ENCODE results near the gene SLC35B1.

DNA sequence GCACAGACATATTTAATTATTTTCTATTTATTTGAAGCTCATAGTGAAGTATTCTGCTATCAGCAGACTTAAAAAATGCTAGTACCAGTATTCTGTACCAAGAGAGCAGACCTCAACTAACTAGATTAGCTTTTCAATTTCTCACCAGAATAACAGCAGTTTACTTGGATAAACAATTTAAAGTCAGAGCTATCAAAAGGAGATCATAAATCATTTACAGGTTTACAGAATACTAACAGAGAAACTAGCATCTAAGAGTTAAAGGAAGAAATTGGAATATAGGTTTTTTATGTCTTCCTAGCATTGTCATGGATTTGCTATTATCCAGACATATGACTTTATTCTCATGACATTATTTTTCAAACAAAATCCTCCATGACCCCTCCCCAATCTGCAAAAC, 33.3 kb downstream of the SLC35B1 start:
- TF ChIP-seq, protein P1, sequence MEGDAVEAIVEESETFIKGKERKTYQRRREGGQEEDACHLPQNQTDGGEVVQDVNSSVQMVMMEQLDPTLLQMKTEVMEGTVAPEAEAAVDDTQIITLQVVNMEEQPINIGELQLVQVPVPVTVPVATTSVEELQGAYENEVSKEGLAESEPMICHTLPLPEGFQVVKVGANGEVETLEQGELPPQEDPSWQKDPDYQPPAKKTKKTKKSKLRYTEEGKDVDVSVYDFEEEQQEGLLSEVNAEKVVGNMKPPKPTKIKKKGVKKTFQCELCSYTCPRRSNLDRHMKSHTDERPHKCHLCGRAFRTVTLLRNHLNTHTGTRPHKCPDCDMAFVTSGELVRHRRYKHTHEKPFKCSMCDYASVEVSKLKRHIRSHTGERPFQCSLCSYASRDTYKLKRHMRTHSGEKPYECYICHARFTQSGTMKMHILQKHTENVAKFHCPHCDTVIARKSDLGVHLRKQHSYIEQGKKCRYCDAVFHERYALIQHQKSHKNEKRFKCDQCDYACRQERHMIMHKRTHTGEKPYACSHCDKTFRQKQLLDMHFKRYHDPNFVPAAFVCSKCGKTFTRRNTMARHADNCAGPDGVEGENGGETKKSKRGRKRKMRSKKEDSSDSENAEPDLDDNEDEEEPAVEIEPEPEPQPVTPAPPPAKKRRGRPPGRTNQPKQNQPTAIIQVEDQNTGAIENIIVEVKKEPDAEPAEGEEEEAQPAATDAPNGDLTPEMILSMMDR (conservative IDR thresholded peaks at IDR 0.05; ENCODE audit: low read length): no peak
- TF ChIP-seq EZH2phosphoT487 (IDR thresholded peaks at IDR 0.05; ENCODE audit: borderline replicate concordance, low read depth, low read length): no peak

Data from OCI-LY7 (cell line).